NCI-H2196 treated with DMSO at 0.1 percent for 48 hours (cell line): Measurements from ENCODE around the gene PEDS1.
"Not testable (repeated sequence)": the region's sequence is repeated elsewhere in the genome, so short reads cannot be mapped to it uniquely, and the experiment has no call there.

Experiments used
- DNase-seq: peaks from one replicate; lab custom pipeline; 2025; ENCODE audit not compliant: unreplicated experiment; lab: John Stamatoyannopoulos, UW

The PEDS1 gene

GRCh38 chr20:50136822-50137599, 16.5 kb downstream of the PEDS1 start:
- DNase-seq, result no peak

- DNase-seq, result not testable (repeated sequence)
These were observed 18.4 kb downstream of the PEDS1 start for GRCh38 chr20:50135157-50135556.

DNA sequence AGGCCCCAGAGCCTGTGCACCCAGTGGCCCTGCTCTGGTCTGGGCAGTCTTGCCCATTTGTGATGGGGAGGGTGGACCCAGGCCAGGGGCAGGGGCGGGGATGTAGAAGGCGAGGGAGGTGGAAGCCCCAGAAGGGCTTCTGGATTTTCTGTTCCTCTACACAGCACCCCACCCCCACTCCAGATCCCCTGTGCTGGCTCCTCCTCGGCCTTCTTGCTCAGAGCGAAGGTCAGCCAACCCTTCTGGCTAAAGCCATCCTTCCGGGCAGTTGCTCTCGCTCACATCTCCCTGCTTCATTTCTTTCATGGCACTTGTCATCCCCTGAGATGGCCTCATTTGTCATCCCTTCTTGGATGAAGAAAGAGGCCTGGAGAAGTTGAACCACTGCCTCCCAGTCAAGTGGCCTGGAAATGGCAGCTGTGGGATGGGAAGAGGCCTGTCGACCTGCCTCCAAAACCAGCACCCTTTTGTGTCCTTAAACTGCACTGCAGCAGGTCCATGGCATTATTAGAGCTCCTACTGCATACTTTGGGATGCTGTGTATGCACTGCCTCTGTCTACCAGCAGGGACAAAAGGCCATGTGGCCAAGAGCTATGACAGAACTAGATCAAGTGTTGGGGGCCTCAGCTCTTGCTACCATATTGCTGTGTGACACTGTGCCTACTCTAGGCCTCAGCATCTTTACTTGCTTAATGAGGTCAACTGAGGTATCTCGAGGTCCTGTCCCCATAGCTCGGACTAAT, 19.9 kb downstream of the PEDS1 start:
- no peak for DNase-seq

GRCh38 chr20:50133041-50133440, 20.5 kb downstream of the PEDS1 start:
- no peak for DNase-seq

- DNase-seq, result no peak
These were observed 22.5 kb downstream of the PEDS1 start for GRCh38 chr20:50130995-50131394.

DNA sequence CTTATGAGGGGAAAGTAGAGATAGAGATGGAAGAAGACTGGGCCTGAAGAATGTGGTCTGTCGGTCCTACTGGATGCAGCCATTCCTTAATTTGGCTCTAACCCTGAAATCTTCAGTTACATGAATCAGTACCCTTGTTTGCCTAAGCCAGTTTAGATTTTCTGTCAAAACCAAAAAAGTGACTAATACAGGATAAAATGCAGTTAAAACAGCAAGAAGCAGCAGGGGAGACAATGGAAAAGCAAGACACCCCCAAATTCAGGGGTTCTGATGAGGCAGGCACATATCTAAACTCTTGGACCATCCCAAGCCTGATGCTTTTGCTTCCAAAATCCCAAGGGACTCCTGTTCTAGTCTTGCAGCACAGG, 23.2 kb downstream of the PEDS1 start:
- no peak for DNase-seq

GRCh38 chr20:50129662-50130355, 23.7 kb downstream of the PEDS1 start:
- DNase-seq, result no peak

GRCh38 chr20:50128520-50128905, 25.0 kb downstream of the PEDS1 start:
- DNase-seq, result no peak

- DNase-seq, result no peak
These were observed 25.7 kb downstream of the PEDS1 start for GRCh38 chr20:50127587-50128519.

DNA sequence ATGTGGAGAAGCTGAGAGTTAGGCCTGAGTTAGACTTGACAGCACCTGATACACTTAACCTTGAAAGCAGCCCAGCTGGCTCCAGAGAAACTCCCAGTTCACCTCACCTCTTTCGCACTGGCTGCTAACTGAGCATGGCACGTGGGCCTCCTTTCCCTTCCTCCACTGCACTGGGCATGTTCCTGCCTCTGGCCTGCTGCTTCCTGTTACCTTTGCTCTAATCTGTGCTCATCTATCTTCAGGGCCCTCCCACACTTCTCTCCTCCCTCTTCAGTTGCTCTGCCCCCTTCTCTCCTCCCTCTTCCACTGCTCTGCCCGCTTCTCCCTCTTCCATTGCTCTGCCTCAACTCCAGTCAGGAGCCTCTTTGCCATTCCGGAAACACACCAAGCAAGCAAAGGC, 26.9 kb downstream of the PEDS1 start:
- no peak for DNase-seq

DNA sequence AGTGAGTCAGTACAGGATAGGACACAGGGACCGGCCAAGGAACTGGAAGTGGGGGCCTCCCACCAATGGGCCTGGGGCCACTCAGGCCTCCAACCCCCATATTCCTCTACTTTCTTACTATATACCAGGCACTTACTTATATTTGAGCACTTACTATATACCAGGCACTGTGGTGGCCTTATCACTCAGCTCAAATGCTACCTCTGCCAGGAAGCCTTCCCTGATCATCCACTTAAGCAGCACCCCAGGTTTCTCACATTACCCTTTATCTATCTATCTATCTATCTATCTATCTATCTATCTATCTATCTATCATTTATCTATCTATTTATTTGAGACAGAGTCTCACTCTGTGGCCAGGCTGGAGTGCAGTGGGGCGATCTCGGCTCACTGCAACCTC, 28.2 kb downstream of the PEDS1 start:
- DNase-seq, result no peak

DNA sequence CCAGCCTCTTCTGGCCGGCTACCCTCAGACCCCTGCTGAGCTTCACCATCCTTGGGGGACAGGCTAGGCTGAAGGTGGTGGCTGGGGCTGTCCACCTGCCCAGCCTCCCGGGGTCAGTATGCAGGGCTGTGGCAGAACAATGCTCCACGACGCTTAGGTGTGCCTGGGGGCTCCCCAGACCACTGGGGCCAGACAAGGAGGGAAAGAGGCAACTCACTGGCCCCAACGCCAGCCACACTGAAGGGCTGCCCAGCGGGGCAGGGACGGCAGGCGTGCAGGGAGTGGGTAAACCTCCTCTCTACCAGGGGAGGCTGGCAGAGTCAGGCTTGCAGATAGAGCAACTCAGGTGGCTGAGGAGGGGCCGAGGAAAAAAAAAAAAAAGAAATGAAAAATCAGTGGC, 29.0 kb downstream of the PEDS1 start:
- DNase-seq, result no peak

GRCh38 chr20:50123418-50123817, 30.1 kb downstream of the PEDS1 start:
- no peak for DNase-seq

- no peak for DNase-seq
These were observed 30.8 kb downstream of the PEDS1 start for GRCh38 chr20:50122763-50123162.

DNA sequence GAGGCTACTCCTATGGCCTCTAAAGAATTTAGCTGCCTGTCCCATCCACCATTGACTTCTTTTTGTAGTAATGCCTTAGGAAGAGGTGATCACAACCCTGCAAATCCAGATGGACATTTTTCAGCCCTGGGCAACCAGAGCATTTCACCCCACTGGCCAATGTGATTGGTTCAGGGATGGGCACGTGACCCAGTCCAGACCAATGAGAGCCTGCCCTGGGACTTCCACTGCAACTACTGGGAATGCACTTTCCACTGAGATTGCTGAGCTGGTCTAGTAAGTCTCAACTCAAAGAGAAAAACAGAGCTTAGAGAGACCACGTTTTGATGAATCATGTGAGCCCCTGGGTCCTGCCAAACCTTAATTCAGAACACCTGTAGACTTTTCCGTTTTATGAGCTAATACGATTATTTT, 31.7 kb downstream of the PEDS1 start:
- no peak for DNase-seq

DNA sequence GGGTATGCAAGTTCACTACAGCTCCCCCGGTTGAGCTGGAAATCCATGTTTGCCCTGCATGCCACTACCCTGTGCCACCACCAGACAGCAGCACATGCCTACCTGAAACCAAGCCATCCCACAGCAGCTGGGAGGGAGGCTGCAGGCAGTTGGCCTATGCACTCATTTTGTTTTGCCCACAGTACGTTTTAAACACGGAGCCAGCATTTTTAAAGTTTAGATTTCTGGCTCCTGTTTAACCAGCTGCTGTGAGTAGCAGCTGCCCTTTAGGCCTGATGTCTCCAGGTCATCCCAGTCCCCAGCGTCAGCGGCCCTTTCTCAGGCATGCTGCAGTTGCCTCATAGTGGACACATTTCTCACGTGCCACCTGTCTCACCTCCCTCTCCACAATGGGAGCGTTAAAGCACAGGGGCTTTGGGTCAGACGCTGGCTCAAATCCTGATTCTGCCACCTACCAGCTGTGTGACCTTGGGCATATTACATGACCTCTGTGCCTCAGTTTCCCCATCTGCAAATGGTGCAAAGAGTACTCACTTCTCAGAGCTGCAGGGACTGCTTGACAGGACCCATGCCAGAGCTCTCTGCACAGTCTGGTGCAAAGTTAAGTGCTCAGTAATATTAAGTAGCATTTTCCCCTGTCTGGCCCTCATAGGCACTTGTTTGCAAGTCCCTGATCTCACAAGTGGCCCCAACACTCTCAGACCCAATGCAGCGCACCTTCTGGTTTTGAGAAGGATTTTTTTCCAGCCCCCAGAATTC, 32.4 kb downstream of the PEDS1 start:
- DNase-seq, result peak; percentile 86

DNA sequence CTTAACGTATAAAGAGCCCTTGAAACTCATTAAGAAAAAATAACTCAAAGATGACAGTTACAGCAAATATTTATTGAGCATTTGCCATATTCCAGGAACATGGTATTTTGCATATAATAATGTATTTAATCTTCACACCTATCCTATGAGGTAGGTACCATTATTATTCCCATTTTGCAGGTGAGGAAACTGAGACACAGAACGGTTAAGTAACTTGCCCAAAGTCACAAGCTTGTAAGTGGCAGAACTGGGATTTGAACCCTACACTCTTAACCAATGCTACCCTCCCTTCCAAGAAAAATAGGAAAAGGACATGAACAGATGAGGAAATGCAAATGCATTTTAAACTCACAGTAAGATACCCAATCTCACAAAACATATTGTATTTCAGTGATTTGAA, 35.3 kb downstream of the PEDS1 start:
- no peak for DNase-seq

GRCh38 chr20:50116368-50116999, 37.0 kb downstream of the PEDS1 start:
- DNase-seq, result no peak

- DNase-seq, result peak; percentile 92
These were observed 37.7 kb downstream of the PEDS1 start for GRCh38 chr20:50115591-50116367.
